HG02884 (cell line): ENCODE results near the gene STBD1.
"Not testable (repeated sequence)": the region's sequence is repeated elsewhere in the genome, so short reads cannot be mapped to it uniquely, and the experiment has no call there.

Experiments used
- ATAC-seq: cut with Tn5 transposase; IDR thresholded peaks from one replicate; pipeline ENCODE4 v1.9.1; 2021; ENCODE audit warnings: mild to moderate bottlenecking, moderate library complexity; ENCODE audit not compliant: unreplicated experiment

The STBD1 gene

DNA sequence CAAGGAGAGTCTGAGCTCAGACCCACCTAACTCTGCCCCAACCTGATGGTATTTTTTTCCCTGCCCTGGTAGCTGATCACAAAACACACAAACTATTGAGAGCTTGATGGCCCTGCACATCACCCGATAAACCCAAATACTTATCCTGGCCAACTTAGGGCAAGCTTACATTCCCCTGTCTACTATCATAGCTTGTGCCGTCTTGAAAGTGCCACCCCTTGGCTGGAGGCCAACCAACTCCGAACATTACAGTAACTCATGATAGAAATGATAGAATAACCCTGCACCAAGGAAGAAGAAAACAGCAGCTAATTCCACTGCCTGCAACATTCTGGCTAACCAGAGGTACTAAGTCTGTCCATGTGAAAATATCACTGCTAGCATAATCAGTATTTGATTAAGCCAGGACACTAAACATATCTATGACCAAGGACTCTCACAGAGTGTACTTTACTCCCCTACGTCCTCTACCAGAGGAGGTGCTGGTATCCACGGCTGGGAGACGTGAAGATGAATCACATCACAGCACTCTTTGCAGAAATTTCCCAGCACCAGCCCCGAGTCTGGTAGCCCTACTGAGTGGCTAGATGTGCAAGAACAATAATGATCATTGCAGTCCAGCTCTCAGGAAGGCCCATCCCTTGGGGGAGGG lies 8.9 kb downstream of the STBD1 start:
- ATAC-seq = no peak

DNA sequence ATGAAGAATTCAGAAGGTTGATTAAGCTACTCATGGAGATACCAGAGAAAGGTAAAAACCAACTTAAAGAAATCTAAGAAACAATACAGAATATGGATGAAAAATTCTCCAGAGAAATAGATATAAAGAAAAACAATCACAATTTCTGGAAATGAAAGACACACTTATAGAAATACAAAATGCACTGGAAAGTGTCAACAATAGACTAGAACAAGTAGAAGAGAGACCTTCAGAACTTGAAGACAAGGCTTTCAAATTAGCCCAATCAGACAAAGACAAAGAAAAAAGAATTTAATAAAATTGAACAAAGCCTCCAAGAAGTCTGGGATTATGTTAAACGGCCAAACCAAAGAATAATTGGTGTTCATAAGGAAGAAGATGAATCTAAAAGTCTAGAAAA lies 9.6 kb downstream of the STBD1 start:
- no peak for ATAC-seq

DNA sequence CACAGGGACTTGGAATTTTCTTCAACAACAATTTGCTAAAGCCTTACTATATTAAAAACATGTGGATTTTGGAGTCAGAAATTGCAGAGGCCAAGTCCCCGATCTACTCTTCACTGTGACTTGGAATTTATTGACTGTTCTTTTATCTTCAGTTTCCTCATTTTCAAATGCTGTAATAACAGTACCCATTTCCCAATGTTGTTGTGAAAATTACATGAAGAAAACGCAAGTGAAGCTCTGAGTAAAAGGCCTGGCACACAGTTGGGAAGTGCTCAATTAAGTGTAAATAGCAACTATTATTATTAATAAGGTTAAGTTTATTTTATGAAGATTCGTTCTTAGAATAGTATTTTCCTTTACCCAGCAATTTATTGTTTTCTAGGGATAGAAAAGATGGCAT lies 15.7 kb downstream of the STBD1 start:
- ATAC-seq = no peak

DNA sequence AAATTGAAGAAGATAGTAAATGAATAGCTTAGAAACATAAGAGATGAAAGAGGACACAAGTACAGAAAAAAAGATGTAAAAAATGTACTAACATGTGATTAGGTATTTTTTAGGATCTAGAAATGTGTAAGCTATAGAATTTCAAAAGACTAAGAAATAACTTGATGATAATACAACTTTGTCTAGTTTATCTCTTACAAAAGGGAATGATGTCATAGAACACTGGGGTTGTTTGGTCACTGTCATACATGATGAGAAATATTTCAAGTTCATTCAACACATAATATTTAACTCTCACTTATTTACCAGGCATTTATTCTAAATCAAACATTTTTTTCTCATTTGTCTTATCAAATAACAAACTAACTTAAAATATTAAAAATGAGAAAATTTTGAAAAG lies 18.5 kb downstream of the STBD1 start:
- ATAC-seq = no peak

DNA sequence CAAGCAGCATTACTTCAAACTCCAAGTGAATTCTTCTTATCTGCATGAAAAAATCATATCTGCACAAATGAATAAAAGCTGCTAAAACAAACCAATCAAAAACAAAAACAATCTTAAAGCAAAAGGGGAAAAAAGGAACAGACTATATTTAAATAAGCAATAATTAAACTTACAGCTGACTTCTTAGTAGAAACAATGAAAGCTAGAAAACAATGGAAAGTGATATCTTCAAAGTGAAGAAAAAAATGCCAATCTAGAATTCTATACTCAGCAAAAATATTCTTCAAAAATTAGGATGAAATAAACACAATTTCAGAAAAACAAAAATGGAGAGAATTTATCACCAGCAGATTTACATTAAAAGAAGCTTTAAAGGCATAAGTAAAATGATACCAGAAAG lies 20.0 kb downstream of the STBD1 start:
- ATAC-seq = no peak

DNA sequence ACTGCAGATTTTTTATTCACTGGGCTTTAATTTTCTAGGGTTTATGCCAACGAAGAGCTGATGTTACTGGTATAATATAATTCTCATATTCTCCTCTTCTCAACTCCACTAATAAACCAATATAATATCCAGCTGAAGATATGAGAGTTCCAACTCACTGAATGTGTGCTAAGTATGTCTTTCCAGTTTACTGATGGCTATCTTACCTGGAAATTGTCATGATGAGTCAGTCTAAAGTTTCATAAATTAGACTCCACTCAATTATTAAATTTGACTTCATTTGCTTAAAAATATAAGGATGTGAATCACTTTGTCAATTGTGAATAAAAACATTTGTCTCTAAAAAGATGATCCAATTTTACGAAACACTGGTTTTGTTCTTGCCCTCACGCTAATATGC lies 28.4 kb downstream of the STBD1 start:
- ATAC-seq = no peak

DNA sequence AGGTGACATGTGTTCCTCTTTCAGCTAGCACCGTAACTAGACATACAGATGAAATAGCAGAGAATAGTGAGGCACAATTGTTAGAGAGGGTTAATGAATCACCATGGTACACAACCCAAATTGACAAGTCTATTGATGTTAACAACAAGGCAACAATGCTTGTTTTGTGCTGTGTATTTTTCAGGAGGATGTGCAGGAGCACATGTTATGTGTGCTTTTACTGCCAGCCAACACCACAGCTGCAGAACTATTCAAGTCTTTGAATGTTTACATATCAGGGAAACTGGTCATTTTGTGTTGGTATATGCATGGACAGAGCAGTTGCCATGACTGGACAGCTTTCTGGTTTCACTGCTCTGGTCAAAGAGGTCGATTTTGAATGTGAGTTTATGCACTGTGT lies 32.8 kb downstream of the STBD1 start:
- no peak for ATAC-seq

DNA sequence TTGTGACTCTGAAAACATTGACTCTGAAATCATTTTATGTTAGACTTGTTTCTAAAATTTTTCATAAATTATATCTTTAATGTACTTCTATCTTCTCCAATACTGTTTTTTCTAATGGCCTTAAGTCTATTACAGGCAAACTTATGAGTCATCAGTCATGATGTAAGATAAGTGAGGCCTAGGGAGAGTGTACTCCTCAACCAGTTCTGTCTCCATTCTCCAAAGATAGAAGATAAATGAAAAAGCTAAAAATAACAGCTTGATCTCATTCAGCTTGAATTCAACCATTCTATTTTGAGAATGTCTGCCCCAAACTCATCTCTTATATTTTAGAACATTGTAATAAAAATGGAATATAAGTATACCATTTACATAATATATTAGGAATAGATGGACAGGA lies 34.5 kb downstream of the STBD1 start:
- ATAC-seq = no peak

DNA sequence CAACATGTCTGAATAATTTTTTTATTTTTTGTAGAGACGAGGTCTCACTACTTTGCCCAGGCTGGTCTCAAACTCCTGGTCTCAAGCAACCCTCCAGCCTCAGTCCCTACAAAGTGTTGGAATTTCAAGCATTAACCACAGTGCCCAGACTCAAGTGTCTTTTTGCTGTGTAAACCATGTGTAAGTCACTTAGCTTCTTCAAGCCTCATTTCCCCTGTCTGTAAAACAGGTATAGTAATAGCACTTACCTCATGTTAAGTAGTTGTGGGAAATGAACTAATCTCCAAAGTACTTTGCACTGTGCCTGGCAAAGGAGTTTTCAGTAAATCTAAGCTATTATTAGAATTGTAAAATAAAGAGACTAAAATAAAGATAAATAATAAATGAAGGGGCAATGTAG lies 35.7 kb downstream of the STBD1 start:
- no peak for ATAC-seq

DNA sequence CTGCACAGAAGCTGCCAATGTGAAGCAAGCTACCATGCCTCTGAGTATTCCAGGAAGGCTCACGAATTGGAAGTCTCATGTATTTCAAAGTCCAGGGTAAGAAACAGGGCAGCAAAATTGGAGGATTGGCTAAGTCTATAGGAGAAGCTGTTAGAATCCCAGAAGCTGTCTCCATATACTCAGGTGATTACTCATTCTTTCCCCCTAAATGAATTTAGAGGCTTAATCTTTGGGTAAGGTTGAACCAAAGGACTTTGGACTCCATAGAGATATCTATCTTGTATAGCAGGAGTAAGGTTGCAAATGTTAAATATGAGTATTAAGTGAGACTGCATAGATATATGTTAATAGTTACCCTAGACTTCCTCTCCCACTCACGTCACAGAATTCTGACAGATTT lies 36.3 kb downstream of the STBD1 start:
- ATAC-seq = no peak

DNA sequence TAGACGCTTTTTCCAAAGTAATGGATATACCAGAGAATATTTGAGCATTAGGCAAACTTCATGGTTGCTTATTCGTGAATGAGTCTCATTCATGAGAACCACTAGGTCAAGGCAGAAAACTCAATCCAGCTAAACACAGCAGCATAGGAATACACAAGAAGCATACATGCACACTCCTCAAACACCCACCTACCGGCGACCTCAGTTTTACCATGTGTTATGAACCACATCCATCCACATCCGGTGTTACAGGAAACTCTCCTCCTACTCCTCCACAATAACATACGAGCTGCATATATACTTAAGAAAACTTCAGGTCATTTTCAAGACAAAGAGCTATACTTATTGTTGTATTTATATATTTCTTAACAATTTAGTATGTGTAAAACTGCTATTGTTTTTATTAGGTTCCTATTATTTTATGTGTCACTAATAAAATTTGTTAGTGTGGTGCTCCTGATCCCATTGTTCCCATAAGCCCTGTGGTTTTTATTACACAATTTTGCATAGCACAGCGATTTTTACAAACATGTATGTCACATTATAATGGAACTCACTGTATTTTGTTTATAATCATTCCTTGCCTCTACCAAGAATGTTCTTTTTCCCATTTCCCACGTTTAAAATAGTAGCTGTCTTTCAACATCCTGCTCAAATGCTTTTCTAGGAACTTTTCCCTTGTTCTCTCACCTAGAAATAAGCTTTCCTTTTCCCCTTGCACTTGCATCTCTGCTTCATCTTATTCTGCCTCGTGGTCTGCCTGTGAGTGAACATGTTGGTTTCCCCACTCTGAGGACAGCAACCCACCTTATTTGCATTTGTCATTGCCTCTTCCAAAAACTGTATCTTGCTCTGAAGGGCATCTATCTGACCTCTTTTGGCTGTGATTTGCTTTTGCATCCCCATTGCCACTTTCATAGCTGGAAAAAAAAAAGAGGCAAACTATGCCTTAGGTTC lies 48.3 kb downstream of the STBD1 start:
- no peak for ATAC-seq

DNA sequence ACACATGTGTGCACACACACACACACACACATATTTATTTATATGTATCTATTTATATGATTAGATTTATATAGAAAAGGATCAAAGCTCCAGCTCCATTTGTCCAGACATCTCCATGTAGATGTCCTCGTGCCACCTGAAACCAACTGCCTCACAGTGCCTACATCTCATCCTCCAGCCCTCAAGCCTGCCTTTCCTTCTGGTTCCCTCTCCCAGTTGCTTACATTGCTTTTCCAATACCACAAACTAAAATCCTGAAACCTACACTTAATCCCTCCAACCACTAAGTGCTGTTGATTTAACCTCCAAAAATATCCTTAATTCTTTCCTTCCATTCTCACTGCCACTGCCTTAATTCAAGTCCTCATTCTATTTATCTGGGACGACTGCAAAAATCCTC lies 51.4 kb downstream of the STBD1 start:
- ATAC-seq = no peak

DNA sequence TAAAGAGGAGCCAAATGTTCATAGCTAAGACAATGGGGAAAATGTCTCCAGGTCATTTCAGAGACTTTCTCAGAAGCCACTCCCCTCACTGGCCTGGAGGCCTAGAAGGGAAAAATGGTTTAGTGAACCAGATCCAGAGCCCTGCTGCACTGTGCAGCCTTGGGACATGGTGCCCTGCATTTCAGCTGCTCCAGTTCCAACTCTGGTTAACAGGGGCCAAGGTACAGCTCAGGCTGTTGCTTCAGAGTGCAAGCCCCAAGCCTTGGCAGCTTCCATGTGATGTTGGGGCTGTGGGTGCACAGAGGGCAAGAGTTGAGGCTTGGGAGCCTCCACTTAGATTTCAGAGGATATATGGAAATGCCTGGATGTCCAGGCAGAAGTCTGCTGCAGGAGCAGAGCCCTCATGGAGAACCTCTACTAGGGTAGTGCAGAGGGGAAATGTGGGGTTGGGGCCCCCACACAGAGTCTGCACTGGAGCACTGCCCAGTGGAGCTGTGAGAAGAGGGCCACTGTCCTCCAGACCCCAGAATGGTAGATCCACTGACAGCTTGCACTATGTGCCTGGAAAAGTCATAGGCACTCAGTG lies 53.4 kb downstream of the STBD1 start:
- not testable (repeated sequence) for ATAC-seq
